Natural killer cell (primary cell): Measurements from ENCODE around the gene TBC1D24. TPM values are rescaled to one million over a fixed set of nuclear protein-coding genes. Genes with fewer than 3 reads are reported as not detected.

Source experiments
- ATAC-seq, 3 donors: fragments of 150-1000 bp in 2 of 3; fragments of 200-7000 bp in 1 of 3; cut with Tn5 transposase; 1 replicate in 1 of 3; 2 replicates in 2 of 3; pipeline ENCODE4 v1.10.0; 2021; ENCODE audit warnings: mild to moderate bottlenecking in 2 of 3, moderate library complexity in 2 of 3
- DNase-seq, 2 donors: peaks; one replicate each; pipeline versions ENCODE4 v3.0.0 to v3.0.0-alpha.2; 2013 to 2021; ENCODE audit warnings: mixed read lengths in 1 of 2
- H3K27ac ChIP-seq: one replicate; pipeline ENCODE4 v1.5.1; 2013; ENCODE audit warnings: mild to moderate bottlenecking, low read length
- H3K27me3 ChIP-seq: one replicate; pipeline ENCODE4 v1.6.1; 2013; ENCODE audit warnings: low read length; ENCODE audit not compliant: control insufficient read depth, insufficient read depth
- H3K36me3 ChIP-seq: one replicate; pipeline ENCODE4 v1.6.1; 2013; ENCODE audit warnings: low read length; ENCODE audit not compliant: control insufficient read depth, insufficient read depth
- H3K4me1 ChIP-seq: one replicate; pipeline ENCODE4 v1.6.1; 2013; ENCODE audit warnings: low read length; ENCODE audit not compliant: control insufficient read depth, insufficient read depth
- H3K4me3 ChIP-seq: one replicate; pipeline ENCODE4 v1.5.1; 2013; ENCODE audit warnings: low read length
- H3K9me3 ChIP-seq: one replicate; pipeline ENCODE4 v1.6.1; 2013; ENCODE audit warnings: low read length; ENCODE audit not compliant: control insufficient read depth, insufficient read depth
- H3K27ac Mint-ChIP-seq, 2 donors: one replicate each; pipeline ENCODE4 v1.8.0; 2022; ENCODE audit warnings: mild to moderate bottlenecking in 2 of 2, mixed read lengths in 2 of 2, moderate library complexity in 1 of 2
- H3K27me3 Mint-ChIP-seq, 2 donors: one replicate each; pipeline ENCODE4 v1.8.0; 2022; ENCODE audit warnings: low read depth in 2 of 2, mixed read lengths in 2 of 2
- H3K36me3 Mint-ChIP-seq: one replicate; pipeline ENCODE4 v1.8.0; 2022; ENCODE audit warnings: mixed read lengths
- H3K4me1 Mint-ChIP-seq, 2 donors: one replicate each; pipeline ENCODE4 v1.8.0; 2022; ENCODE audit warnings: mixed read lengths in 2 of 2
- H3K4me3 Mint-ChIP-seq: one replicate; pipeline ENCODE4 v1.8.0; 2022; ENCODE audit warnings: mild to moderate bottlenecking, moderate library complexity, mixed read lengths
- H3K9me3 Mint-ChIP-seq, 2 donors: one replicate each; pipeline ENCODE4 v1.8.0; 2022; ENCODE audit warnings: mixed read lengths in 2 of 2
- CTCF ChIP-seq: fragments of 200-600 bp; IDR thresholded peaks from one replicate; pipeline ENCODE4 v1.8.0; 2022; ENCODE audit warnings: antibody characterized with exemption
- WGBS: methylation state at CpG from one replicate; pipeline ENCODE4 v1.1.7; 2013; ENCODE audit warnings: missing lambda C conversion rate; ENCODE audit not compliant: insufficient coverage; 5-methylcytosine and 5-hydroxymethylcytosine counted together
- intact Hi-C: fragments of 100-400 bp; cut with micrococcal nuclease; formaldehyde crosslinking; loops from one replicate; pipeline ENCODE4 v1.14.2; 2022
- total RNA-seq, 4 donors: library from RNA; stranded (reverse); fragments of 120-200 nt in 1 of 4; gene quantifications; one replicate each; pipeline versions ENCODE4 v1.2.3 to v1.2.4, GENCODE V29; 2013 to 2022

TBC1D24 gene
- total RNA-seq, 3 donors from 2014 or later (not counting 1 experiment from before 2014, with no cell fraction given), result 7.2 to 13.0 (median 10.9) TPM

GRCh38 chr16:2496223-2497115, 21.5 kb downstream of the TBC1D24 start:
- 97% methylated on average over 62 of the region's 62 CpGs for WGBS
- Histone ChIP-seq H3K4me1 (peaks cover 6% of the 10 kb centered on the region), H3K4me3 (no peak overlapping the region), H3K9me3 (no peaks in the 10 kb centered on the region), H3K27ac (no peak overlapping the region), H3K27me3 (no peaks in the 10 kb centered on the region), H3K36me3 (peaks cover 6% of the 10 kb centered on the region)
- ATAC-seq (no peak), DNase-seq (no peak)
- no peak overlapping the region for H3K27ac Mint-ChIP-seq
- TF ChIP-seq CTCF, result no peak
- H3K4me3 Mint-ChIP-seq, result no peak overlapping the region
- intact Hi-C loops, result no loop called here
- no peaks in the 10 kb centered on the region for H3K9me3 Mint-ChIP-seq
- H3K27me3 Mint-ChIP-seq, result no peaks in the 10 kb centered on the region
- no peaks in the 10 kb centered on the region for H3K36me3 Mint-ChIP-seq
- H3K4me1 Mint-ChIP-seq, result no peaks in the 10 kb centered on the region

GRCh38 chr16:2497116-2497630, 22.2 kb downstream of the TBC1D24 start:
- no peak for ATAC-seq
- DNase-seq, result no peak
- H3K27ac Mint-ChIP-seq, result no peak overlapping the region
- Histone ChIP-seq H3K4me1 (peaks cover 11% of the 10 kb centered on the region), H3K9me3 (no peaks in the 10 kb centered on the region), H3K27me3 (no peaks in the 10 kb centered on the region), H3K4me3 (no peak overlapping the region), H3K36me3 (peaks cover 6% of the 10 kb centered on the region), H3K27ac (no peak overlapping the region)
- TF ChIP-seq CTCF, result no peak
- 91% methylated on average over 21 of the region's 21 CpGs for WGBS
- H3K9me3 Mint-ChIP-seq, result no peaks in the 10 kb centered on the region
- H3K36me3 Mint-ChIP-seq, result no peaks in the 10 kb centered on the region
- no peaks in the 10 kb centered on the region for H3K27me3 Mint-ChIP-seq
- peaks cover 0 to 4% of the 10 kb centered on the region in 2 donors for H3K4me1 Mint-ChIP-seq
- H3K4me3 Mint-ChIP-seq, result no peak overlapping the region
- intact Hi-C loops, result no loop called here

GRCh38 chr16:2497695-2498484, 23.0 kb downstream of the TBC1D24 start:
- intact Hi-C loops, result no loop called here
- no peak overlapping the region for H3K27ac ChIP-seq
- H3K4me1 Mint-ChIP-seq, result peaks cover 0 to 4% of the 10 kb centered on the region in 2 donors

More at GRCh38 chr16:2497695-2498484, 23.0 kb downstream of the TBC1D24 start:
- H3K4me3 ChIP-seq, result no peak overlapping the region
- H3K36me3 ChIP-seq, result peaks cover 6% of the 10 kb centered on the region
- H3K27ac Mint-ChIP-seq, result no peak overlapping the region
- no peaks in the 10 kb centered on the region for H3K36me3 Mint-ChIP-seq
- WGBS, result 89% methylated on average over 26 of the region's 26 CpGs
- no peak for TF ChIP-seq CTCF
- H3K4me1 ChIP-seq, result peaks cover 11% of the 10 kb centered on the region
- H3K9me3 ChIP-seq, result no peaks in the 10 kb centered on the region
- no peak overlapping the region for H3K4me3 Mint-ChIP-seq
- DNase-seq (no peak), ATAC-seq (no peak)
- no peaks in the 10 kb centered on the region for H3K27me3 ChIP-seq
- H3K27me3 Mint-ChIP-seq, result no peaks in the 10 kb centered on the region
- H3K9me3 Mint-ChIP-seq, result no peaks in the 10 kb centered on the region
